MCF 10A (cell line): Measurements from ENCODE around the gene CPTP. TPM values are rescaled to one million over a fixed set of nuclear protein-coding genes. Genes with fewer than 3 reads are reported as not detected.
"Not testable (repeated sequence)": the region's sequence is repeated elsewhere in the genome, so short reads cannot be mapped to it uniquely, and the experiment has no call there.

ENCODE experiments used
- BruUV-seq: library from RNA; stranded (reverse); fragments of 400-500 nt; replicated peaks from 2 replicates; lab custom pipeline; 2021; lab: Mats Ljungman, UMichigan
- CTCF ChIA-PET: fragments of 300-600 bp; sonication (Branson Sonifier 250); formaldehyde crosslinking; extraction: SDS; loops from one replicate; lab custom pipeline; 2021; ENCODE audit warnings: antibody characterized with exemption, inconsistent platforms; lab: Yijun Ruan, JAX
- POLR2A ChIA-PET: fragments of 300-600, 350-650 bp; sonication (Branson Sonifier 250); formaldehyde crosslinking; extraction: SDS; loops from one replicate; lab custom pipeline; 2020; ENCODE audit warnings: antibody characterized with exemption, inconsistent platforms; lab: Yijun Ruan, JAX
- DNase-seq: peaks from one replicate; pipeline ENCODE4 v3.0.0-alpha.2; 2018; ENCODE audit not compliant: unreplicated experiment
- H3K27ac Mint-ChIP-seq: one replicate; pipeline ENCODE4 v1.8.0; 2022; ENCODE audit warnings: mild to moderate bottlenecking, low read depth, mixed read lengths; ENCODE audit not compliant: unreplicated experiment
- H3K27me3 Mint-ChIP-seq: one replicate; pipeline ENCODE4 v1.8.0; 2022; ENCODE audit warnings: mixed read lengths; ENCODE audit not compliant: insufficient read depth, unreplicated experiment
- H3K36me3 Mint-ChIP-seq: one replicate; pipeline ENCODE4 v1.8.0; 2022; ENCODE audit warnings: mild to moderate bottlenecking, moderate library complexity, mixed read lengths; ENCODE audit not compliant: insufficient read depth, unreplicated experiment
- H3K4me1 Mint-ChIP-seq: one replicate; pipeline ENCODE4 v1.8.0; 2022; ENCODE audit warnings: mixed read lengths; ENCODE audit not compliant: insufficient read depth, unreplicated experiment
- H3K4me3 Mint-ChIP-seq: one replicate; pipeline ENCODE4 v1.8.0; 2022; ENCODE audit warnings: mild to moderate bottlenecking, moderate library complexity, mixed read lengths; ENCODE audit not compliant: unreplicated experiment
- H3K9me3 Mint-ChIP-seq: one replicate; pipeline ENCODE4 v1.8.0; 2022; ENCODE audit warnings: mixed read lengths; ENCODE audit not compliant: unreplicated experiment
- CTCF ChIP-seq: fragments of 200-600 bp; IDR thresholded peaks from one replicate; pipeline ENCODE4 v1.8.0; 2022; ENCODE audit warnings: antibody characterized with exemption, mild to moderate bottlenecking; ENCODE audit not compliant: unreplicated experiment
- intact Hi-C: fragments of 100-400 bp; cut with micrococcal nuclease; formaldehyde crosslinking; loops from 2 replicates; pipeline ENCODE4 v1.14.1; 2022
- total RNA-seq: library from RNA; stranded (reverse); gene quantifications from 2 replicates; pipeline ENCODE4 v1.2.3, GENCODE V29; 2022

CPTP gene
- total RNA-seq, 1 experiment from 2014 or later = 21.0 TPM

- Mint-ChIP-seq H3K4me1 (peaks cover 5% of the 10 kb centered on the region), H3K27me3 (no peaks in the 10 kb centered on the region), H3K27ac (no peak overlapping the region), H3K9me3 (no peaks in the 10 kb centered on the region), H3K36me3 (peaks cover 83% of the 10 kb centered on the region), H3K4me3 (no peak overlapping the region)
- no peak for DNase-seq
- intact Hi-C loops = no loop called here
- no TSS peak for BruUV-seq
- ChIA-PET CTCF (interaction anchor here (0.6 to 1.5 kb wide), 2 partner anchors 21 to 88 kb away, joined by 3 read pairs; no protein-coding TSS in a partner anchor), POLR2A (no interaction called here)
- TF ChIP-seq CTCF = no peak
Measured at GRCh38 chr1:1314237-1314586, 10.4 kb upstream of the CPTP start.

GRCh38 chr1:1314678-1315335 lies 9.8 kb upstream of the CPTP start:
- Mint-ChIP-seq H3K27ac (no peak overlapping the region), H3K36me3 (peaks cover 81% of the 10 kb centered on the region), H3K4me1 (peaks cover 5% of the 10 kb centered on the region), H3K4me3 (no peak overlapping the region), H3K9me3 (no peaks in the 10 kb centered on the region), H3K27me3 (no peaks in the 10 kb centered on the region)
- TF ChIP-seq CTCF = no peak
- POLR2A ChIA-PET = no interaction called here
- intact Hi-C loops = no loop called here
- BruUV-seq = no TSS peak
- DNase-seq = no peak
- CTCF ChIA-PET = interaction anchor here (0.6 to 1.5 kb wide), 3 partner anchors 20 to 191 kb away, joined by 3 read pairs; no protein-coding TSS in a partner anchor

GRCh38 chr1:1315435-1315954 lies 9.1 kb upstream of the CPTP start:
- Mint-ChIP-seq H3K36me3 (peaks cover 74% of the 10 kb centered on the region), H3K27ac (no peak overlapping the region), H3K4me1 (peaks cover 5% of the 10 kb centered on the region), H3K4me3 (no peak overlapping the region), H3K27me3 (no peaks in the 10 kb centered on the region), H3K9me3 (no peaks in the 10 kb centered on the region)
- POLR2A ChIA-PET = interaction anchor here (0.7 kb wide), 1 partner anchor 305 kb away, joined by 6 read pairs; no protein-coding TSS in a partner anchor
- CTCF ChIA-PET = interaction anchor here (1.2 kb wide), 1 partner anchor 190 kb away, joined by 3 read pairs; no protein-coding TSS in a partner anchor
- no peak for TF ChIP-seq CTCF
- no TSS peak for BruUV-seq
- intact Hi-C loops = no loop called here
- DNase-seq = no peak

GRCh38 chr1:1316199-1316598 lies 8.4 kb upstream of the CPTP start:
- BruUV-seq, H3K27me3 Mint-ChIP-seq, H3K4me1 Mint-ChIP-seq, H3K4me3 Mint-ChIP-seq, intact Hi-C loops, H3K27ac Mint-ChIP-seq, H3K9me3 Mint-ChIP-seq, DNase-seq: not testable (repeated sequence)
- ChIA-PET POLR2A (interaction anchor here (0.8 to 1.2 kb wide), 2 partner anchors 9 to 11 kb away, joined by 3 read pairs; no protein-coding TSS in a partner anchor), CTCF (interaction anchor here (0.7 kb wide), 1 partner anchor 9 kb away, joined by 4 read pairs; no protein-coding TSS in a partner anchor)
- peaks cover 67% of the 10 kb centered on the region for H3K36me3 Mint-ChIP-seq
